Measurements from ENCODE around the gene ITFG1.

ITFG1 gene

DNA sequence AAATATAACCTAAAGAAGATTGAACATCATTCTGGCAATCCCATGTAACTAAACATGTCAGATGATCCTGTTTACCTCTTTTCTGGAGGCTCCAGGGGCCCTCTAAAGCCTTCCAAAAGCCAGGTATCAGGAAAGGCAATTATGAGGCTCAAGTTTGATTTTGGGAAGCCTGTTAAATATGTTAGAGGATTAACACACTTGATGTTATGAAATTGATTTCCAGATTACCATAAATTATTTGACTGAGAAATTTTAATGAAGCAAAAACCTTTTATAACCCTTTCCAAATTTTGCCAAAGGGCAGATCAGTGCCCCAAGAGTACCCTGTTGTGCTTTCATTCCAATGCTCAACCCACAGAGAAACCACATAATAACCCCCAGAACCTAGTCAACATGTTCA lies 29.6 kb upstream of the ITFG1 start:
- H3K4me3 ChIP-seq (ENCODE audit: low read depth, low read length) = no peak overlapping the region
- no peak for DNase-seq
- no peaks in the 10 kb centered on the region for H3K27me3 ChIP-seq
- peaks cover 5% of the 10 kb centered on the region; the same call in 1 of the 2 replicates for H3K4me1 ChIP-seq
- H3K9me3 ChIP-seq = no peaks in the 10 kb centered on the region
- H3K36me3 ChIP-seq = no peaks in the 10 kb centered on the region
- TF ChIP-seq, protein P1, sequence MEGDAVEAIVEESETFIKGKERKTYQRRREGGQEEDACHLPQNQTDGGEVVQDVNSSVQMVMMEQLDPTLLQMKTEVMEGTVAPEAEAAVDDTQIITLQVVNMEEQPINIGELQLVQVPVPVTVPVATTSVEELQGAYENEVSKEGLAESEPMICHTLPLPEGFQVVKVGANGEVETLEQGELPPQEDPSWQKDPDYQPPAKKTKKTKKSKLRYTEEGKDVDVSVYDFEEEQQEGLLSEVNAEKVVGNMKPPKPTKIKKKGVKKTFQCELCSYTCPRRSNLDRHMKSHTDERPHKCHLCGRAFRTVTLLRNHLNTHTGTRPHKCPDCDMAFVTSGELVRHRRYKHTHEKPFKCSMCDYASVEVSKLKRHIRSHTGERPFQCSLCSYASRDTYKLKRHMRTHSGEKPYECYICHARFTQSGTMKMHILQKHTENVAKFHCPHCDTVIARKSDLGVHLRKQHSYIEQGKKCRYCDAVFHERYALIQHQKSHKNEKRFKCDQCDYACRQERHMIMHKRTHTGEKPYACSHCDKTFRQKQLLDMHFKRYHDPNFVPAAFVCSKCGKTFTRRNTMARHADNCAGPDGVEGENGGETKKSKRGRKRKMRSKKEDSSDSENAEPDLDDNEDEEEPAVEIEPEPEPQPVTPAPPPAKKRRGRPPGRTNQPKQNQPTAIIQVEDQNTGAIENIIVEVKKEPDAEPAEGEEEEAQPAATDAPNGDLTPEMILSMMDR (IDR thresholded peaks at IDR 0.05; ENCODE audit: low read depth, low read length) = no peak

GRCh38 chr16:47488051-47488450 lies 27.2 kb upstream of the ITFG1 start:
- no peak overlapping the region for H3K4me3 ChIP-seq (ENCODE audit: low read depth, low read length)
- H3K27me3 ChIP-seq = no peaks in the 10 kb centered on the region
- H3K9me3 ChIP-seq = no peaks in the 10 kb centered on the region
- H3K4me1 ChIP-seq = peaks cover 4% of the 10 kb centered on the region; the same call in 1 of the 2 replicates
- TF ChIP-seq, protein P1 (IDR thresholded peaks at IDR 0.05; ENCODE audit: low read depth, low read length) = no peak
- H3K36me3 ChIP-seq = no peaks in the 10 kb centered on the region
- no peak for DNase-seq

GRCh38 chr16:47486856-47487255 lies 26.0 kb upstream of the ITFG1 start:
- H3K27me3 ChIP-seq = no peaks in the 10 kb centered on the region
- H3K4me3 ChIP-seq (ENCODE audit: low read depth, low read length) = no peak overlapping the region
- no peaks in the 10 kb centered on the region for H3K36me3 ChIP-seq
- TF ChIP-seq, protein P1 (IDR thresholded peaks at IDR 0.05; ENCODE audit: low read depth, low read length) = no peak
- no peaks in the 10 kb centered on the region for H3K9me3 ChIP-seq
- DNase-seq = no peak
- H3K4me1 ChIP-seq = no peaks in the 10 kb centered on the region

GRCh38 chr16:47483616-47484015 lies 22.8 kb upstream of the ITFG1 start:
- Histone ChIP-seq H3K4me3 (ENCODE audit: low read depth, low read length) (no peak overlapping the region), H3K27me3 (no peaks in the 10 kb centered on the region), H3K4me1 (peaks cover 3% of the 10 kb centered on the region; the same call in 1 of the 2 replicates), H3K36me3 (no peaks in the 10 kb centered on the region), H3K9me3 (no peaks in the 10 kb centered on the region)
- DNase-seq = no peak
- TF ChIP-seq, protein P1 (IDR thresholded peaks at IDR 0.05; ENCODE audit: low read depth, low read length) = no peak

DNA sequence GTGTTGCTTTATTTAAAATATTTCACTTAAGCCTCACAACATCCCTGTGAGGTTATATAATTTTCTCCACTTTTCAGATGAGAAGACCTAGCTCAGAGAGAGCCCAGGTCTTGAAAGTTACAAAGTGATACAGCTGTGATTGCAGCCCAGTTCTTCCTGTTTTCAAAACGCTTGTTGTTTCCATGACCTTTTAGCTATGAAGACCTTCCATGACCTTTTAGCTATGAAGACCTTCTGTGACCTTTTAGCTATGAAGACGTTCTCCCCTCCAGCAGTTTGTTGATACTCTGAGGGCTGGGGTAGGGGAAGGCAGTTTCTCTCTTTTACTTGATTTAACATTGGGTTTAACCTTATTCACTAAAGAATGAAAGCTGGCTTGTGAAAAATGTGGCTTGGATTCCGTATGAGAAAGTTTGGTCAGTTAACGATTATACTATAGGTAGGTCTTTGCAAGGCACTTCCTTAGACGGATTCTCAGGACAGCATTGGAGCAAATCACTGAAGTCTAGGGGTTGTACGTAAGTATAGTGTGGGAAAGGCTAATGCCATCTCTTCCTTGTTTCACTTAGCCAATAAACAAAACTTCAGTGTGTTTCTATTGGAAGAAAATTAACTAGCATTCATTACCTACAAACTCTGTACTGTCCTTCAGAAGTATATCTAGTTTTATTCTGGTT lies 21.0 kb upstream of the ITFG1 start:
- H3K9me3 ChIP-seq = no peaks in the 10 kb centered on the region
- no peak overlapping the region for H3K4me3 ChIP-seq (ENCODE audit: low read depth, low read length)
- TF ChIP-seq, protein P1 (IDR thresholded peaks at IDR 0.05; ENCODE audit: low read depth, low read length) = no peak
- no peaks in the 10 kb centered on the region for H3K27me3 ChIP-seq
- no peak for DNase-seq
- H3K4me1 ChIP-seq = peaks cover 3% of the 10 kb centered on the region; the same call in 1 of the 2 replicates
- H3K36me3 ChIP-seq = no peaks in the 10 kb centered on the region; the same call in 1 of the 2 replicates

GRCh38 chr16:47480410-47480809 lies 19.5 kb upstream of the ITFG1 start:
- Histone ChIP-seq H3K27me3 (no peaks in the 10 kb centered on the region), H3K36me3 (no peaks in the 10 kb centered on the region; the same call in 1 of the 2 replicates), H3K4me1 (peaks cover 3% of the 10 kb centered on the region; the same call in 1 of the 2 replicates), H3K9me3 (no peaks in the 10 kb centered on the region), H3K4me3 (ENCODE audit: low read depth, low read length) (no peak overlapping the region)
- DNase-seq = no peak
- TF ChIP-seq, protein P1 (IDR thresholded peaks at IDR 0.05; ENCODE audit: low read depth, low read length) = no peak
